Measurements from ENCODE around the gene KDM6B. TPM values are rescaled to one million over a fixed set of nuclear protein-coding genes. Genes with fewer than 3 reads are reported as not detected.

The KDM6B gene
- total and polyA plus RNA-seq, 9 of the 15 experiments (the other 6 are each of a cell fraction or from before 2014, with no cell fraction given): 0.01 to 22.9 (median 2.2) TPM

GRCh38 chr17:7844292-7845154 lies 10.5 kb downstream of the KDM6B start (continued):
- TF ChIP-seq KAT7 (CRISPR knock-in tag; IDR thresholded peaks at IDR 0.05; ENCODE audit: borderline replicate concordance) (no peak), PRMT5 (CRISPR knock-in tag; IDR thresholded peaks at IDR 0.05) (no peak), MCM5 (IDR thresholded peaks at IDR 0.05; ENCODE audit: low read depth) (no peak), MXI1 (IDR thresholded peaks at IDR 0.05; ENCODE audit: low read depth, low read length) (no peak), ZBTB17 (CRISPR knock-in tag; IDR thresholded peaks at IDR 0.05) (no peak), ZNF324 (CRISPR knock-in tag; IDR thresholded peaks at IDR 0.05) (no peak), ZNF696 (CRISPR knock-in tag; conservative IDR thresholded peaks at IDR 0.05) (no peak), ZNF224 (CRISPR knock-in tag; IDR thresholded peaks at IDR 0.05) (no peak), DNMT1 (IDR thresholded peaks at IDR 0.05) (no peak), BRCA1 (IDR thresholded peaks at IDR 0.05) (no peak), BRCA1 (CRISPR knock-in tag; IDR thresholded peaks at IDR 0.05) (no peak), EZH2 (IDR thresholded peaks at IDR 0.05; ENCODE audit: borderline replicate concordance, low read depth, low read length) (no peak), ZNF717 (CRISPR knock-in tag; IDR thresholded peaks at IDR 0.05) (no peak), TAF1 (IDR thresholded peaks at IDR 0.05; ENCODE audit: control insufficient read depth, extremely low read depth, insufficient read depth, low read length, severe bottlenecking) (peak; percentile 40), RBM15 (IDR thresholded peaks at IDR 0.05; ENCODE audit: insufficient read depth, low read length) (no peak), ZNF232 (CRISPR knock-in tag; IDR thresholded peaks at IDR 0.05) (no peak), SIRT6 (IDR thresholded peaks at IDR 0.05; ENCODE audit: low read depth, low read length) (no peak), ZNF24 (IDR thresholded peaks at IDR 0.05) (no peak), ARNT (IDR thresholded peaks at IDR 0.05) (no peak), ZNF644 (tag; IDR thresholded peaks at IDR 0.05; ENCODE audit: low read depth) (no peak)
- TF ChIP-seq, protein P1, sequence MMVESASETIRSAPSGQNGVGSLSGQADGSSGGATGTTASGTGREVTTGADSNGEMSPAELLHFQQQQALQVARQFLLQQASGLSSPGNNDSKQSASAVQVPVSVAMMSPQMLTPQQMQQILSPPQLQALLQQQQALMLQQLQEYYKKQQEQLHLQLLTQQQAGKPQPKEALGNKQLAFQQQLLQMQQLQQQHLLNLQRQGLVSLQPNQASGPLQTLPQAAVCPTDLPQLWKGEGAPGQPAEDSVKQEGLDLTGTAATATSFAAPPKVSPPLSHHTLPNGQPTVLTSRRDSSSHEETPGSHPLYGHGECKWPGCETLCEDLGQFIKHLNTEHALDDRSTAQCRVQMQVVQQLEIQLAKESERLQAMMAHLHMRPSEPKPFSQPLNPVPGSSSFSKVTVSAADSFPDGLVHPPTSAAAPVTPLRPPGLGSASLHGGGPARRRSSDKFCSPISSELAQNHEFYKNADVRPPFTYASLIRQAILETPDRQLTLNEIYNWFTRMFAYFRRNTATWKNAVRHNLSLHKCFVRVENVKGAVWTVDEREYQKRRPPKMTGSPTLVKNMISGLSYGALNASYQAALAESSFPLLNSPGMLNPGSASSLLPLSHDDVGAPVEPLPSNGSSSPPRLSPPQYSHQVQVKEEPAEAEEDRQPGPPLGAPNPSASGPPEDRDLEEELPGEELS (CRISPR knock-in tag; IDR thresholded peaks at IDR 0.05; ENCODE audit: borderline replicate concordance): no peak
- TF ChIP-seq, protein P2, sequence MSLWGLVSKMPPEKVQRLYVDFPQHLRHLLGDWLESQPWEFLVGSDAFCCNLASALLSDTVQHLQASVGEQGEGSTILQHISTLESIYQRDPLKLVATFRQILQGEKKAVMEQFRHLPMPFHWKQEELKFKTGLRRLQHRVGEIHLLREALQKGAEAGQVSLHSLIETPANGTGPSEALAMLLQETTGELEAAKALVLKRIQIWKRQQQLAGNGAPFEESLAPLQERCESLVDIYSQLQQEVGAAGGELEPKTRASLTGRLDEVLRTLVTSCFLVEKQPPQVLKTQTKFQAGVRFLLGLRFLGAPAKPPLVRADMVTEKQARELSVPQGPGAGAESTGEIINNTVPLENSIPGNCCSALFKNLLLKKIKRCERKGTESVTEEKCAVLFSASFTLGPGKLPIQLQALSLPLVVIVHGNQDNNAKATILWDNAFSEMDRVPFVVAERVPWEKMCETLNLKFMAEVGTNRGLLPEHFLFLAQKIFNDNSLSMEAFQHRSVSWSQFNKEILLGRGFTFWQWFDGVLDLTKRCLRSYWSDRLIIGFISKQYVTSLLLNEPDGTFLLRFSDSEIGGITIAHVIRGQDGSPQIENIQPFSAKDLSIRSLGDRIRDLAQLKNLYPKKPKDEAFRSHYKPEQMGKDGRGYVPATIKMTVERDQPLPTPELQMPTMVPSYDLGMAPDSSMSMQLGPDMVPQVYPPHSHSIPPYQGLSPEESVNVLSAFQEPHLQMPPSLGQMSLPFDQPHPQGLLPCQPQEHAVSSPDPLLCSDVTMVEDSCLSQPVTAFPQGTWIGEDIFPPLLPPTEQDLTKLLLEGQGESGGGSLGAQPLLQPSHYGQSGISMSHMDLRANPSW (CRISPR knock-in tag; IDR thresholded peaks at IDR 0.05): no peak
- TF ChIP-seq, protein P3, sequence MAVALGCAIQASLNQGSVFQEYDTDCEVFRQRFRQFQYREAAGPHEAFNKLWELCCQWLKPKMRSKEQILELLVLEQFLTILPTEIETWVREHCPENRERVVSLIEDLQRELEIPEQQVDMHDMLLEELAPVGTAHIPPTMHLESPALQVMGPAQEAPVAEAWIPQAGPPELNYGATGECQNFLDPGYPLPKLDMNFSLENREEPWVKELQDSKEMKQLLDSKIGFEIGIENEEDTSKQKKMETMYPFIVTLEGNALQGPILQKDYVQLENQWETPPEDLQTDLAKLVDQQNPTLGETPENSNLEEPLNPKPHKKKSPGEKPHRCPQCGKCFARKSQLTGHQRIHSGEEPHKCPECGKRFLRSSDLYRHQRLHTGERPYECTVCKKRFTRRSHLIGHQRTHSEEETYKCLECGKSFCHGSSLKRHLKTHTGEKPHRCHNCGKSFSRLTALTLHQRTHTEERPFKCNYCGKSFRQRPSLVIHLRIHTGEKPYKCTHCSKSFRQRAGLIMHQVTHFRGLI (CRISPR knock-in tag; IDR thresholded peaks at IDR 0.05): no peak

All from K562 (cell line).